SIG-M5 treated with dmso at 0.1 percent for 504 hours (cell line): ENCODE measurements around the gene SOCS2.
"Not testable (repeated sequence)": the region's sequence is repeated elsewhere in the genome, so short reads cannot be mapped to it uniquely, and the experiment has no call there.

Experiments used
- DNase-seq: peaks from one replicate; lab custom pipeline; 2025; ENCODE audit not compliant: unreplicated experiment; lab: John Stamatoyannopoulos, UW

SOCS2 gene

GRCh38 chr12:93592641-93593406 is 20.3 kb downstream of the SOCS2 start:
- DNase-seq = no peak

GRCh38 chr12:93593843-93594242 is 21.4 kb downstream of the SOCS2 start:
- no peak for DNase-seq

- DNase-seq = no peak
Observed at GRCh38 chr12:93594766-93595311, 22.4 kb downstream of the SOCS2 start.

GRCh38 chr12:93595351-93595750 is 22.9 kb downstream of the SOCS2 start:
- no peak for DNase-seq

GRCh38 chr12:93597608-93598007 is 25.1 kb downstream of the SOCS2 start:
- no peak for DNase-seq

- DNase-seq = no peak
Observed at GRCh38 chr12:93599192-93599591, 26.7 kb downstream of the SOCS2 start.

- DNase-seq = no peak
Observed at GRCh38 chr12:93601591-93601990, 29.1 kb downstream of the SOCS2 start.

GRCh38 chr12:93602897-93603668 is 30.6 kb downstream of the SOCS2 start:
- no peak for DNase-seq

- DNase-seq = no peak
Observed at GRCh38 chr12:93603762-93604161, 31.3 kb downstream of the SOCS2 start.

- DNase-seq = no peak
Observed at GRCh38 chr12:93608313-93608712, 35.8 kb downstream of the SOCS2 start.

GRCh38 chr12:93609281-93610192 is 37.1 kb downstream of the SOCS2 start:
- DNase-seq = no peak

GRCh38 chr12:93612776-93613175 is 40.3 kb downstream of the SOCS2 start:
- no peak for DNase-seq

GRCh38 chr12:93614917-93615596 is 42.6 kb downstream of the SOCS2 start:
- DNase-seq = no peak

- DNase-seq = no peak
Observed at GRCh38 chr12:93616584-93617101, 44.2 kb downstream of the SOCS2 start.

GRCh38 chr12:93618891-93619410 is 46.5 kb downstream of the SOCS2 start:
- DNase-seq = no peak

- no peak for DNase-seq
Observed at GRCh38 chr12:93621986-93622385, 49.5 kb downstream of the SOCS2 start.

GRCh38 chr12:93622485-93622884 is 50.0 kb downstream of the SOCS2 start:
- DNase-seq = no peak

GRCh38 chr12:93624595-93625294 is 52.3 kb downstream of the SOCS2 start:
- peak; percentile 34 for DNase-seq

- not testable (repeated sequence) for DNase-seq
Observed at GRCh38 chr12:93625295-93625645, 52.8 kb downstream of the SOCS2 start.
